Measurements from ENCODE around the gene SMIM24. TPM values are rescaled to one million over a fixed set of nuclear protein-coding genes. Genes with fewer than 3 reads are reported as not detected.

The SMIM24 gene
- total RNA-seq, 1 experiment from 2014 or later, result 0.36 TPM

GRCh38 chr19:3467437-3468198, 12.7 kb downstream of the SMIM24 start:
- no peaks in the 10 kb centered on the region for H3K9me2 ChIP-seq (replicated peaks; ENCODE audit: low read length)
- intact Hi-C loops (cut with micrococcal nuclease), result no loop called here
- no TSS peak for BruUV-seq (replicated peaks)
- TF ChIP-seq CTCF (conservative IDR thresholded peaks at IDR 0.05; ENCODE audit: low read depth, low read length) (no peak), EZH2phosphoT487 (IDR thresholded peaks at IDR 0.05; ENCODE audit: borderline replicate concordance, low read length) (no peak), EZH2 (IDR thresholded peaks at IDR 0.05; ENCODE audit: low read length, unreplicated experiment) (no peak)
- POLR2A ChIA-PET (ENCODE audit: unreplicated experiment), result no interaction called here
- H3K9me3 ChIP-seq (ENCODE audit: low read length), result no peaks in the 10 kb centered on the region
- DNase-seq (no peak), ATAC-seq (no peak)
- H3K4me1 ChIP-seq (ENCODE audit: insufficient read depth, low read length), result no peaks in the 10 kb centered on the region
- no peak overlapping the region for H3K9ac ChIP-seq (ENCODE audit: low read length)
- no peak overlapping the region for H3K27ac ChIP-seq (ENCODE audit: low read length)
- no peak overlapping the region for H3K4me3 ChIP-seq (ENCODE audit: low read length)
- H3K36me3 ChIP-seq (ENCODE audit: low read depth, low read length), result no peaks in the 10 kb centered on the region
- no peak overlapping the region for H2AFZ ChIP-seq (ENCODE audit: low read length)
- H3F3A ChIP-seq (ENCODE audit: low read length, unreplicated experiment), result no peaks in the 10 kb centered on the region
- H3K79me2 ChIP-seq (ENCODE audit: low read length), result no peaks in the 10 kb centered on the region
- H3K4me2 ChIP-seq (ENCODE audit: low read length), result no peak overlapping the region
- H3K27me3 ChIP-seq (ENCODE audit: low read length), result no peaks in the 10 kb centered on the region
- no peaks in the 10 kb centered on the region for H4K20me1 ChIP-seq (ENCODE audit: low read length)
- CTCF ChIA-PET, result no interaction called here

DNA sequence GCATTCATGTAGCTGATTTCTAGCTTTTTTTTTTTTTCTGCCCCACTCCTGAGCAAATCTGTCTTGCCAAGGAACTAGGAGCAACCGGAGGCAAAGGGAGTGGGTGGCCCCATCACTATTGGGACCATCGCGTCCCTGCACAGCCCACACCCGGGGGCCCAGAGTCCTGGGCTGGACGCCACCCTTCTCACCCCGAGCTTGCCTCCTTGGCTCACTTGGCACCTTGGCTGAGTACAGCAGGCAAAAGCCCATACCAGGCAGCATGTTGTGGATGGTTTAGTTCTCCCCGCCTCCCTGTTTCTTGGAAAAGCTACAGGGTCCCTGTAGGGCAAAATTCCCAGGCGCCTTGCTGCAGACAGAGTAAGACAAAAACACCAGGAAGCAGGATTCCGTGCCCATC, 13.7 kb downstream of the SMIM24 start:
- ATAC-seq, result no peak
- Histone ChIP-seq H3K9me2 (replicated peaks; ENCODE audit: low read length) (no peaks in the 10 kb centered on the region), H3K4me2 (ENCODE audit: low read length) (no peak overlapping the region), H3K27me3 (ENCODE audit: low read length) (no peaks in the 10 kb centered on the region), H4K20me1 (ENCODE audit: low read length) (no peaks in the 10 kb centered on the region), H3K4me3 (ENCODE audit: low read length) (no peak overlapping the region), H3K4me1 (ENCODE audit: insufficient read depth, low read length) (no peaks in the 10 kb centered on the region), H3F3A (ENCODE audit: low read length, unreplicated experiment) (no peaks in the 10 kb centered on the region), H3K79me2 (ENCODE audit: low read length) (no peaks in the 10 kb centered on the region), H3K36me3 (ENCODE audit: low read depth, low read length) (no peaks in the 10 kb centered on the region), H3K9ac (ENCODE audit: low read length) (no peak overlapping the region), H3K9me3 (ENCODE audit: low read length) (no peaks in the 10 kb centered on the region), H2AFZ (ENCODE audit: low read length) (no peak overlapping the region), H3K27ac (ENCODE audit: low read length) (no peak overlapping the region)
- no peak for DNase-seq
- CTCF ChIA-PET, result no interaction called here
- TF ChIP-seq EZH2phosphoT487 (IDR thresholded peaks at IDR 0.05; ENCODE audit: borderline replicate concordance, low read length) (no peak), CTCF (conservative IDR thresholded peaks at IDR 0.05; ENCODE audit: low read depth, low read length) (no peak), EZH2 (IDR thresholded peaks at IDR 0.05; ENCODE audit: low read length, unreplicated experiment) (no peak)
- no TSS peak for BruUV-seq (replicated peaks)
- POLR2A ChIA-PET (ENCODE audit: unreplicated experiment), result no interaction called here
- intact Hi-C loops (cut with micrococcal nuclease), result no loop called here

GRCh38 chr19:3465552-3465951, 14.8 kb downstream of the SMIM24 start:
- H3K9me2 ChIP-seq (replicated peaks; ENCODE audit: low read length), result no peaks in the 10 kb centered on the region
- no peaks in the 10 kb centered on the region for H3K9me3 ChIP-seq (ENCODE audit: low read length)
- H4K20me1 ChIP-seq (ENCODE audit: low read length), result no peaks in the 10 kb centered on the region
- CTCF ChIA-PET, result no interaction called here
- no TSS peak for BruUV-seq (replicated peaks)
- no peak overlapping the region for H3K27ac ChIP-seq (ENCODE audit: low read length)
- DNase-seq, result no peak
- H3K27me3 ChIP-seq (ENCODE audit: low read length), result no peaks in the 10 kb centered on the region
- H3K36me3 ChIP-seq (ENCODE audit: low read depth, low read length), result no peaks in the 10 kb centered on the region
- H3K4me3 ChIP-seq (ENCODE audit: low read length), result no peak overlapping the region
- no peaks in the 10 kb centered on the region for H3K4me1 ChIP-seq (ENCODE audit: insufficient read depth, low read length)
- no peak for TF ChIP-seq EZH2phosphoT487 (IDR thresholded peaks at IDR 0.05; ENCODE audit: borderline replicate concordance, low read length)
- TF ChIP-seq EZH2 (IDR thresholded peaks at IDR 0.05; ENCODE audit: low read length, unreplicated experiment), result no peak
- no peak for TF ChIP-seq CTCF (conservative IDR thresholded peaks at IDR 0.05; ENCODE audit: low read depth, low read length)
- POLR2A ChIA-PET (ENCODE audit: unreplicated experiment), result no interaction called here
- ATAC-seq, result no peak
- no peak overlapping the region for H3K4me2 ChIP-seq (ENCODE audit: low read length)
- H2AFZ ChIP-seq (ENCODE audit: low read length), result no peak overlapping the region
- H3F3A ChIP-seq (ENCODE audit: low read length, unreplicated experiment), result no peaks in the 10 kb centered on the region
- intact Hi-C loops (cut with micrococcal nuclease), result no loop called here
- no peaks in the 10 kb centered on the region for H3K79me2 ChIP-seq (ENCODE audit: low read length)
- H3K9ac ChIP-seq (ENCODE audit: low read length), result no peak overlapping the region

Measured in PC-3 (cell line).